ENCODE data around the gene BICRA.

GRCh38 chr19:47687906-47688305 lies 79.0 kb downstream of the BICRA start:
- TF ChIP-seq, protein P1, sequence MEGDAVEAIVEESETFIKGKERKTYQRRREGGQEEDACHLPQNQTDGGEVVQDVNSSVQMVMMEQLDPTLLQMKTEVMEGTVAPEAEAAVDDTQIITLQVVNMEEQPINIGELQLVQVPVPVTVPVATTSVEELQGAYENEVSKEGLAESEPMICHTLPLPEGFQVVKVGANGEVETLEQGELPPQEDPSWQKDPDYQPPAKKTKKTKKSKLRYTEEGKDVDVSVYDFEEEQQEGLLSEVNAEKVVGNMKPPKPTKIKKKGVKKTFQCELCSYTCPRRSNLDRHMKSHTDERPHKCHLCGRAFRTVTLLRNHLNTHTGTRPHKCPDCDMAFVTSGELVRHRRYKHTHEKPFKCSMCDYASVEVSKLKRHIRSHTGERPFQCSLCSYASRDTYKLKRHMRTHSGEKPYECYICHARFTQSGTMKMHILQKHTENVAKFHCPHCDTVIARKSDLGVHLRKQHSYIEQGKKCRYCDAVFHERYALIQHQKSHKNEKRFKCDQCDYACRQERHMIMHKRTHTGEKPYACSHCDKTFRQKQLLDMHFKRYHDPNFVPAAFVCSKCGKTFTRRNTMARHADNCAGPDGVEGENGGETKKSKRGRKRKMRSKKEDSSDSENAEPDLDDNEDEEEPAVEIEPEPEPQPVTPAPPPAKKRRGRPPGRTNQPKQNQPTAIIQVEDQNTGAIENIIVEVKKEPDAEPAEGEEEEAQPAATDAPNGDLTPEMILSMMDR (IDR thresholded peaks at IDR 0.05; ENCODE audit: borderline replicate concordance, extremely low read depth, low read length, poor library complexity, severe bottlenecking), result no peak
- TF ChIP-seq EZH2 (IDR thresholded peaks at IDR 0.05; ENCODE audit: borderline replicate concordance, low read depth, low read length, severe bottlenecking), result no peak

Measured in DND-41 (cell line).